HCT116 (cell line): ENCODE data around the gene RNF10. TPM values are rescaled to one million over a fixed set of nuclear protein-coding genes. Genes with fewer than 3 reads are reported as not detected.

ENCODE experiments used
- ATAC-seq: fragments of 200-7000 bp; cut with Tn5 transposase; 2 replicates; pipeline ENCODE4 v1.9.1; 2020; ENCODE audit warnings: mild to moderate bottlenecking, moderate library complexity
- BruUV-seq: library from RNA; stranded (reverse); fragments of 400-500 nt; replicated peaks from 2 replicates; lab custom pipeline; 2021; lab: Mats Ljungman, UMichigan
- CTCF ChIA-PET: fragments of 300-600 bp; sonication (Branson Sonifier 250); formaldehyde crosslinking; loops from one replicate; lab custom pipeline; 2021; ENCODE audit warnings: antibody characterized with exemption; lab: Charles Lee
- POLR2A ChIA-PET: fragments of 300-600, 350-600 bp; sonication (Branson Sonifier 250); formaldehyde crosslinking; loops from one replicate; lab custom pipeline; 2021; ENCODE audit warnings: antibody characterized with exemption; lab: Charles Lee
- RAD21 ChIA-PET, 2 experiments: fragments of 300-600 bp; sonication (Branson Sonifier 250); formaldehyde crosslinking; loops; one replicate each; lab custom pipeline; 2023; ENCODE audit warnings: low total read pairs in 2 of 2; ENCODE audit not compliant: uncharacterized antibody in 2 of 2, unreplicated experiment in 2 of 2, low non-redundant PET in 1 of 2; lab: Charles Lee
- DNase-seq: peaks from one replicate; pipeline ENCODE4 v3.0.0-alpha.2; 2010; ENCODE audit warnings: low read depth, low spot score
- H2AFZ ChIP-seq: fragments of 200-600 bp; shearing (Covaris generic), sonication (generic); 2 replicates; pipeline ENCODE4 v1.6.1; 2017; ENCODE audit warnings: low read depth, mixed run types, mixed read lengths, antibody characterized with exemption, low read length; ENCODE audit not compliant: poor library complexity, severe bottlenecking
- H3K27ac ChIP-seq: 2 replicates; pipeline ENCODE4 v1.5.1; 2012; ENCODE audit warnings: low read depth, low read length
- H3K27me3 ChIP-seq: fragments of 200-600 bp; sonication (generic); 2 replicates; pipeline ENCODE4 v1.6.1; 2016; ENCODE audit warnings: mixed run types, low read length, mixed read lengths; ENCODE audit not compliant: insufficient read depth
- H3K36me3 ChIP-seq, 2 experiments: fragments of 200-500 bp in 1 of 2; fragments of 200-600 bp in 1 of 2; sonication (Bioruptor generic) in 1 of 2; sonication (generic) in 1 of 2; 2 replicates each; pipeline versions ENCODE4 v1.5.1 to v1.6.1; 2014 to 2016; ENCODE audit warnings: low read length in 2 of 2, inconsistent platforms in 1 of 2, mixed read lengths in 1 of 2, mixed run types in 1 of 2; ENCODE audit not compliant: insufficient read depth in 2 of 2, control insufficient read depth in 1 of 2
- H3K4me1 ChIP-seq, 2 experiments: fragments of 200-600 bp in 1 of 2; sonication (generic) in 1 of 2; 2 replicates each; pipeline versions ENCODE4 v1.5.1 to v1.6.1; 2012 to 2017; ENCODE audit warnings: low read length in 2 of 2, inconsistent platforms in 1 of 2, mild to moderate bottlenecking in 1 of 2, mixed read lengths in 1 of 2, mixed run types in 1 of 2, moderate library complexity in 1 of 2; ENCODE audit not compliant: insufficient read depth in 2 of 2, control insufficient read depth in 1 of 2
- H3K4me2 ChIP-seq: fragments of 200-600 bp; sonication (generic); 2 replicates; pipeline ENCODE4 v1.6.1; 2017; ENCODE audit warnings: mixed run types, low read length, mixed read lengths
- H3K4me3 ChIP-seq, 2 experiments: fragments of 200-600 bp in 1 of 2; sonication (generic) in 1 of 2; replicated peaks in 1 of 2; 2 replicates each; pipeline ENCODE4 v1.5.1; 2011 to 2016; ENCODE audit warnings: low read length in 2 of 2, control low read depth in 1 of 2, low read depth in 1 of 2, mild to moderate bottlenecking in 1 of 2, mixed read lengths in 1 of 2, mixed run types in 1 of 2
- H3K79me2 ChIP-seq: fragments of 200-600 bp; sonication (generic); 2 replicates; pipeline ENCODE4 v1.6.1; 2017; ENCODE audit warnings: mild to moderate bottlenecking, mixed run types, low read length, moderate library complexity, mixed read lengths; ENCODE audit not compliant: insufficient read depth
- H3K9ac ChIP-seq: fragments of 200-600 bp; sonication (generic); 2 replicates; pipeline ENCODE4 v1.6.1; 2016; ENCODE audit warnings: low read length, mixed read lengths
- H3K9me2 ChIP-seq: fragments of 200-600 bp; sonication (generic), shearing (Covaris generic); 2 replicates; pipeline ENCODE4 v1.6.1; 2017; ENCODE audit warnings: mixed run types, mild to moderate bottlenecking, moderate library complexity; ENCODE audit not compliant: insufficient read depth
- H3K9me3 ChIP-seq, 2 experiments: fragments of 200-500 bp in 1 of 2; fragments of 200-600 bp in 1 of 2; sonication (Bioruptor generic) in 1 of 2; sonication (generic) in 1 of 2; 2 replicates each; pipeline ENCODE4 v1.6.1; 2014 to 2017; ENCODE audit warnings: low read length in 2 of 2, mixed read lengths in 2 of 2, inconsistent platforms in 1 of 2, low read depth in 1 of 2, mild to moderate bottlenecking in 1 of 2, mixed run types in 1 of 2, moderate library complexity in 1 of 2; ENCODE audit not compliant: control insufficient read depth in 1 of 2, insufficient read depth in 1 of 2
- H4K20me1 ChIP-seq: fragments of 200-600 bp; sonication (generic), shearing (Covaris generic); 2 replicates; pipeline ENCODE4 v1.6.1; 2017; ENCODE audit warnings: mixed run types, mild to moderate bottlenecking, moderate library complexity; ENCODE audit not compliant: insufficient read depth
- CBX3 ChIP-seq: IDR thresholded peaks from 2 replicates; pipeline ENCODE4 v1.6.1; 2012; ENCODE audit warnings: low read depth
- CEBPB ChIP-seq: IDR thresholded peaks from 2 replicates; pipeline ENCODE4 v1.6.1; 2012; ENCODE audit warnings: low read depth
- EGR1 ChIP-seq: IDR thresholded peaks from 2 replicates; pipeline ENCODE4 v1.6.1; 2012; ENCODE audit warnings: low read depth
- EZH2 ChIP-seq: fragments of 200-600 bp; sonication (generic); IDR thresholded peaks from 2 replicates; pipeline ENCODE4 v1.6.1; 2017; ENCODE audit warnings: antibody characterized with exemption, mixed run types
- EZH2phosphoT487 ChIP-seq: fragments of 200-600 bp; IDR thresholded peaks from 2 replicates; pipeline ENCODE4 v1.6.1; 2018; ENCODE audit warnings: antibody characterized with exemption, borderline replicate concordance
- FOSL1 ChIP-seq: IDR thresholded peaks from 2 replicates; pipeline ENCODE4 v1.6.1; 2012; ENCODE audit warnings: low read depth
- JUND ChIP-seq: IDR thresholded peaks from 2 replicates; pipeline ENCODE4 v1.6.1; 2012
- POLR2A ChIP-seq: IDR thresholded peaks from 2 replicates; pipeline ENCODE4 v1.7.0; 2011; ENCODE audit warnings: borderline replicate concordance; ENCODE audit not compliant: insufficient read depth, insufficient read length; ENCODE audit errors: extremely low read depth
- POLR2AphosphoS5 ChIP-seq: IDR thresholded peaks from 2 replicates; pipeline ENCODE4 v1.6.1; 2011; ENCODE audit warnings: mild to moderate bottlenecking, low read depth, low read length, moderate library complexity
- RAD21 ChIP-seq: IDR thresholded peaks from 2 replicates; pipeline ENCODE4 v1.6.1; 2012; ENCODE audit warnings: low read depth, mild to moderate bottlenecking
- SP1 ChIP-seq: IDR thresholded peaks from 2 replicates; pipeline ENCODE4 v1.6.1; 2012; ENCODE audit warnings: low read depth
- TCF7L2 ChIP-seq: IDR thresholded peaks from 2 replicates; pipeline ENCODE4 v1.7.0; 2011; ENCODE audit warnings: borderline replicate concordance, inconsistent platforms; ENCODE audit not compliant: insufficient read depth, insufficient read length; ENCODE audit errors: extremely low read depth
- YY1 ChIP-seq: IDR thresholded peaks from 2 replicates; pipeline ENCODE4 v1.6.1; 2011; ENCODE audit warnings: low read length, low read depth, moderate library complexity, mild to moderate bottlenecking; ENCODE audit not compliant: insufficient replicate concordance; ENCODE audit errors: extremely low read depth
- ZFX ChIP-seq: fragments of 450-650 bp; IDR thresholded peaks from 2 replicates; pipeline ENCODE4 v1.6.1; 2017
- intact Hi-C: fragments of 100-400 bp; cut with micrococcal nuclease; formaldehyde crosslinking; loops from 2 replicates; pipeline ENCODE4 v1.10.0; 2022
- total RNA-seq: library from RNA; stranded (reverse); gene quantifications from one replicate; pipeline ENCODE4 v1.2.1, GENCODE V29; 2021; ENCODE audit not compliant: unreplicated experiment
- TF ChIP-seq, protein P1 (sequence below): IDR thresholded peaks from 2 replicates; pipeline ENCODE4 v1.6.1; 2012
- TF ChIP-seq, protein P2 (sequence below), 3 experiments: fragments of 200-600 bp in 1 of 3; sonication (generic) in 1 of 3; IDR thresholded peaks in 2 of 3; conservative IDR thresholded peaks in 1 of 3; 2 replicates each; pipeline ENCODE4 v1.5.1; 2012 to 2017; ENCODE audit warnings: low read depth in 2 of 3, low read length in 2 of 3, antibody characterized with exemption in 1 of 3, borderline replicate concordance in 1 of 3, control low read depth in 1 of 3, mild to moderate bottlenecking in 1 of 3, mixed read lengths in 1 of 3, mixed run types in 1 of 3, moderate library complexity in 1 of 3; ENCODE audit not compliant: insufficient read depth in 1 of 3
- TF ChIP-seq, protein P3 (sequence below): IDR thresholded peaks from 2 replicates; pipeline ENCODE4 v1.6.1; 2011; ENCODE audit warnings: mild to moderate bottlenecking, low read length, moderate library complexity; ENCODE audit not compliant: insufficient replicate concordance; ENCODE audit errors: extremely low read depth
- TF ChIP-seq, protein P4 (sequence below): IDR thresholded peaks from 2 replicates; pipeline ENCODE4 v1.6.1; 2012; ENCODE audit warnings: low read depth
- TF ChIP-seq, protein P5 (sequence below): IDR thresholded peaks from 2 replicates; pipeline ENCODE4 v1.6.1; 2012

RNF10 gene
- total RNA-seq, 1 experiment from 2014 or later: 141 TPM

GRCh38 chr12:120522568-120522967, 11.6 kb upstream of the RNF10 start:
- no TSS peak for BruUV-seq
- H3K9ac ChIP-seq: no peak overlapping the region
- POLR2A ChIA-PET: no interaction called here

More at GRCh38 chr12:120522568-120522967, 11.6 kb upstream of the RNF10 start:
- H3K4me1 ChIP-seq: peaks cover 2 to 3% of the 10 kb centered on the region in 2 experiments; a peak in 1 of 4 replicates
- ChIA-PET RAD21 (no interaction called here), CTCF (no interaction called here)
- TF ChIP-seq JUND (no peak), TCF7L2 (no peak), RAD21 (no peak), ZFX (no peak), CEBPB (no peak), POLR2AphosphoS5 (no peak), CBX3 (no peak), EZH2phosphoT487 (no peak), SP1 (no peak), POLR2A (no peak), FOSL1 (no peak), EGR1 (no peak), YY1 (no peak), EZH2 (no peak)
- TF ChIP-seq, protein P1, sequence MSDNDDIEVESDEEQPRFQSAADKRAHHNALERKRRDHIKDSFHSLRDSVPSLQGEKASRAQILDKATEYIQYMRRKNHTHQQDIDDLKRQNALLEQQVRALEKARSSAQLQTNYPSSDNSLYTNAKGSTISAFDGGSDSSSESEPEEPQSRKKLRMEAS: no peak
- TF ChIP-seq, protein P2, sequence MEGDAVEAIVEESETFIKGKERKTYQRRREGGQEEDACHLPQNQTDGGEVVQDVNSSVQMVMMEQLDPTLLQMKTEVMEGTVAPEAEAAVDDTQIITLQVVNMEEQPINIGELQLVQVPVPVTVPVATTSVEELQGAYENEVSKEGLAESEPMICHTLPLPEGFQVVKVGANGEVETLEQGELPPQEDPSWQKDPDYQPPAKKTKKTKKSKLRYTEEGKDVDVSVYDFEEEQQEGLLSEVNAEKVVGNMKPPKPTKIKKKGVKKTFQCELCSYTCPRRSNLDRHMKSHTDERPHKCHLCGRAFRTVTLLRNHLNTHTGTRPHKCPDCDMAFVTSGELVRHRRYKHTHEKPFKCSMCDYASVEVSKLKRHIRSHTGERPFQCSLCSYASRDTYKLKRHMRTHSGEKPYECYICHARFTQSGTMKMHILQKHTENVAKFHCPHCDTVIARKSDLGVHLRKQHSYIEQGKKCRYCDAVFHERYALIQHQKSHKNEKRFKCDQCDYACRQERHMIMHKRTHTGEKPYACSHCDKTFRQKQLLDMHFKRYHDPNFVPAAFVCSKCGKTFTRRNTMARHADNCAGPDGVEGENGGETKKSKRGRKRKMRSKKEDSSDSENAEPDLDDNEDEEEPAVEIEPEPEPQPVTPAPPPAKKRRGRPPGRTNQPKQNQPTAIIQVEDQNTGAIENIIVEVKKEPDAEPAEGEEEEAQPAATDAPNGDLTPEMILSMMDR (IDR thresholded peaks at IDR 0.05 in 2 of 3, conservative IDR thresholded peaks at IDR 0.05 in 1 of 3; ENCODE audit: borderline replicate concordance in 1 of 3, insufficient read depth in 1 of 3, low read depth in 2 of 3, low read length in 2 of 3): no peak
- TF ChIP-seq, protein P3, sequence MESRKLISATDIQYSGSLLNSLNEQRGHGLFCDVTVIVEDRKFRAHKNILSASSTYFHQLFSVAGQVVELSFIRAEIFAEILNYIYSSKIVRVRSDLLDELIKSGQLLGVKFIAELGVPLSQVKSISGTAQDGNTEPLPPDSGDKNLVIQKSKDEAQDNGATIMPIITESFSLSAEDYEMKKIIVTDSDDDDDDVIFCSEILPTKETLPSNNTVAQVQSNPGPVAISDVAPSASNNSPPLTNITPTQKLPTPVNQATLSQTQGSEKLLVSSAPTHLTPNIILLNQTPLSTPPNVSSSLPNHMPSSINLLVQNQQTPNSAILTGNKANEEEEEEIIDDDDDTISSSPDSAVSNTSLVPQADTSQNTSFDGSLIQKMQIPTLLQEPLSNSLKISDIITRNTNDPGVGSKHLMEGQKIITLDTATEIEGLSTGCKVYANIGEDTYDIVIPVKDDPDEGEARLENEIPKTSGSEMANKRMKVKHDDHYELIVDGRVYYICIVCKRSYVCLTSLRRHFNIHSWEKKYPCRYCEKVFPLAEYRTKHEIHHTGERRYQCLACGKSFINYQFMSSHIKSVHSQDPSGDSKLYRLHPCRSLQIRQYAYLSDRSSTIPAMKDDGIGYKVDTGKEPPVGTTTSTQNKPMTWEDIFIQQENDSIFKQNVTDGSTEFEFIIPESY: no peak
- TF ChIP-seq, protein P4, sequence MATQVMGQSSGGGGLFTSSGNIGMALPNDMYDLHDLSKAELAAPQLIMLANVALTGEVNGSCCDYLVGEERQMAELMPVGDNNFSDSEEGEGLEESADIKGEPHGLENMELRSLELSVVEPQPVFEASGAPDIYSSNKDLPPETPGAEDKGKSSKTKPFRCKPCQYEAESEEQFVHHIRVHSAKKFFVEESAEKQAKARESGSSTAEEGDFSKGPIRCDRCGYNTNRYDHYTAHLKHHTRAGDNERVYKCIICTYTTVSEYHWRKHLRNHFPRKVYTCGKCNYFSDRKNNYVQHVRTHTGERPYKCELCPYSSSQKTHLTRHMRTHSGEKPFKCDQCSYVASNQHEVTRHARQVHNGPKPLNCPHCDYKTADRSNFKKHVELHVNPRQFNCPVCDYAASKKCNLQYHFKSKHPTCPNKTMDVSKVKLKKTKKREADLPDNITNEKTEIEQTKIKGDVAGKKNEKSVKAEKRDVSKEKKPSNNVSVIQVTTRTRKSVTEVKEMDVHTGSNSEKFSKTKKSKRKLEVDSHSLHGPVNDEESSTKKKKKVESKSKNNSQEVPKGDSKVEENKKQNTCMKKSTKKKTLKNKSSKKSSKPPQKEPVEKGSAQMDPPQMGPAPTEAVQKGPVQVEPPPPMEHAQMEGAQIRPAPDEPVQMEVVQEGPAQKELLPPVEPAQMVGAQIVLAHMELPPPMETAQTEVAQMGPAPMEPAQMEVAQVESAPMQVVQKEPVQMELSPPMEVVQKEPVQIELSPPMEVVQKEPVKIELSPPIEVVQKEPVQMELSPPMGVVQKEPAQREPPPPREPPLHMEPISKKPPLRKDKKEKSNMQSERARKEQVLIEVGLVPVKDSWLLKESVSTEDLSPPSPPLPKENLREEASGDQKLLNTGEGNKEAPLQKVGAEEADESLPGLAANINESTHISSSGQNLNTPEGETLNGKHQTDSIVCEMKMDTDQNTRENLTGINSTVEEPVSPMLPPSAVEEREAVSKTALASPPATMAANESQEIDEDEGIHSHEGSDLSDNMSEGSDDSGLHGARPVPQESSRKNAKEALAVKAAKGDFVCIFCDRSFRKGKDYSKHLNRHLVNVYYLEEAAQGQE: no peak
- TF ChIP-seq, protein P5, sequence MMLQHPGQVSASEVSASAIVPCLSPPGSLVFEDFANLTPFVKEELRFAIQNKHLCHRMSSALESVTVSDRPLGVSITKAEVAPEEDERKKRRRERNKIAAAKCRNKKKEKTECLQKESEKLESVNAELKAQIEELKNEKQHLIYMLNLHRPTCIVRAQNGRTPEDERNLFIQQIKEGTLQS: no peak
- no peak overlapping the region for H3K4me2 ChIP-seq
- intact Hi-C loops: no loop called here
- DNase-seq: no peak
- no peak overlapping the region for H2AFZ ChIP-seq
- H4K20me1 ChIP-seq: no peaks in the 10 kb centered on the region
- H3K4me3 ChIP-seq: no peak overlapping the region
- H3K9me2 ChIP-seq: no peaks in the 10 kb centered on the region
- no peaks in the 10 kb centered on the region for H3K79me2 ChIP-seq
- H3K36me3 ChIP-seq: no peaks in the 10 kb centered on the region
- no peak for ATAC-seq
- no peaks in the 10 kb centered on the region for H3K27me3 ChIP-seq
- no peak overlapping the region for H3K27ac ChIP-seq
- no peaks in the 10 kb centered on the region for H3K9me3 ChIP-seq
